ENCODE data around the gene TNNT2. TPM values are rescaled to one million over a fixed set of nuclear protein-coding genes. Genes with fewer than 3 reads are reported as not detected.

Gene TNNT2
- total RNA-seq, 1 donor: not detected

- no peaks in the 10 kb centered on the region for H3K79me2 ChIP-seq (ENCODE audit: insufficient read depth, low read length)
- peaks cover 13% of the 10 kb centered on the region for H3K27me3 ChIP-seq (ENCODE audit: insufficient read depth, low read length)
- no peak overlapping the region for H3K4me2 ChIP-seq (ENCODE audit: insufficient read depth, low read length)
- DNase-seq (ENCODE audit: insufficient read length, low spot score, missing footprints): no peak
- no peaks in the 10 kb centered on the region for H3K4me1 ChIP-seq (ENCODE audit: insufficient read depth, low read length)
- H2AFZ ChIP-seq (ENCODE audit: low read length): no peak overlapping the region
- no peak for TF ChIP-seq CTCF (IDR thresholded peaks at IDR 0.05; ENCODE audit: extremely low read depth, low read depth, low read length)
- H3K4me3 ChIP-seq (ENCODE audit: insufficient read depth, low read length): no peak overlapping the region
- no peaks in the 10 kb centered on the region for H4K20me1 ChIP-seq (ENCODE audit: insufficient read depth, low read length)
- no peaks in the 10 kb centered on the region for H3K9me3 ChIP-seq (ENCODE audit: low read depth, low read length)
- no peak overlapping the region for H3K27ac ChIP-seq (ENCODE audit: low read depth, low read length)
- no peaks in the 10 kb centered on the region for H3K36me3 ChIP-seq (ENCODE audit: insufficient read depth, low read length)
Measured at GRCh38 chr1:201422436-201423030, 45.1 kb upstream of the TNNT2 start.

DNA sequence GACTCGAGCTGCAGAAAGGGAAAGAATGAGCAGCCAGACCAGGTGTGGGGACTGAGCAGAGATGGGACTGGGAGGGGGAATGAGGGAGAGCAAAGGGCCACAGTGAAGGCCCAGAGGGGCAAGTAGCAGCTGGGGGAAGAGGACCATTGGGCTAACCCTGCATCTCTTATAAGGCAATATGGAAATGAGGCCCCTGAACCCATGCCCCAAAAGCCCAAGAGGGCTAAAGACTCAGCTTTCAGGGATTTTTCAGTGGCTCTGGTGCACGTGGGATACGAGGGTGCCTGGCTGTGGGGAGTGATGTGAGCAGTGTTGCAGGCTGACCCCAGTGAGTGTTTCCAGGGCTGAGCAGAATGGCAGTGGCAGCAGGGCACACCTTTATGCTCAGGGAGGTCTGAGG is 44.5 kb upstream of the TNNT2 start:
- no peaks in the 10 kb centered on the region for H3K4me1 ChIP-seq (ENCODE audit: insufficient read depth, low read length)
- no peak overlapping the region for H3K4me2 ChIP-seq (ENCODE audit: insufficient read depth, low read length)

GRCh38 chr1:201421041-201421440 is 43.6 kb upstream of the TNNT2 start:
- H3K36me3 ChIP-seq (ENCODE audit: insufficient read depth, low read length): no peaks in the 10 kb centered on the region
- no peaks in the 10 kb centered on the region for H4K20me1 ChIP-seq (ENCODE audit: insufficient read depth, low read length)
- DNase-seq (ENCODE audit: insufficient read length, low spot score, missing footprints): no peak
- H3K27me3 ChIP-seq (ENCODE audit: insufficient read depth, low read length): peaks cover 22% of the 10 kb centered on the region
- H3K27ac ChIP-seq (ENCODE audit: low read depth, low read length): no peak overlapping the region
- TF ChIP-seq CTCF (IDR thresholded peaks at IDR 0.05; ENCODE audit: extremely low read depth, low read depth, low read length): no peak
- no peak overlapping the region for H3K4me2 ChIP-seq (ENCODE audit: insufficient read depth, low read length)
- H3K79me2 ChIP-seq (ENCODE audit: insufficient read depth, low read length): no peaks in the 10 kb centered on the region
- H3K9me3 ChIP-seq (ENCODE audit: low read depth, low read length): no peaks in the 10 kb centered on the region
- H2AFZ ChIP-seq (ENCODE audit: low read length): no peak overlapping the region
- no peaks in the 10 kb centered on the region for H3K4me1 ChIP-seq (ENCODE audit: insufficient read depth, low read length)
- H3K4me3 ChIP-seq (ENCODE audit: insufficient read depth, low read length): no peak overlapping the region

More for the DNA sequence above, 44.5 kb upstream of the TNNT2 start:
- H4K20me1 ChIP-seq (ENCODE audit: insufficient read depth, low read length): no peaks in the 10 kb centered on the region
- TF ChIP-seq CTCF (IDR thresholded peaks at IDR 0.05; ENCODE audit: extremely low read depth, low read depth, low read length): no peak
- no peak overlapping the region for H3K27ac ChIP-seq (ENCODE audit: low read depth, low read length)
- H3K4me3 ChIP-seq (ENCODE audit: insufficient read depth, low read length): no peak overlapping the region
- no peak overlapping the region for H2AFZ ChIP-seq (ENCODE audit: low read length)
- H3K9me3 ChIP-seq (ENCODE audit: low read depth, low read length): no peaks in the 10 kb centered on the region
- no peaks in the 10 kb centered on the region for H3K79me2 ChIP-seq (ENCODE audit: insufficient read depth, low read length)
- H3K27me3 ChIP-seq (ENCODE audit: insufficient read depth, low read length): peaks cover 15% of the 10 kb centered on the region
- H3K36me3 ChIP-seq (ENCODE audit: insufficient read depth, low read length): no peaks in the 10 kb centered on the region
- peak; percentile 59 for DNase-seq (ENCODE audit: insufficient read length, low spot score, missing footprints)

DNA sequence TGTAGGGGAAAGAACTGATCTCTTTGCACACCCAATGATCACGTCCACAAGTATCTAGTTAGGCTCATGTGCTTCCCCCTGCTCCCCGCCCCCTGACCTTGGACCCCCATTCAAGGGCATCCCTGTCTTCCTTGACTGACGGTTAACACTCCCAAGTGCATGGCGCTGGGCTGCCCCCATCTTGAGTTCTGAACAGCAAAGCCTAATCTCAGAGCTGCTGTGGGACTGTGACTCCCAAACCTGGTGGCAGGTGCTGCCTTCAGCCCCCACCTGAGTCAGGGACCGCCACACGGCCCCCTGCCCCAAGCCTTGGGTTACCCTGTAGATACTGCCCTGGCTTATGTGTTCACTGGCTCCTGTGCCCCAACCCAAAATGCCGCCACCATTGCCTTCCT is 43.1 kb upstream of the TNNT2 start:
- H3K4me2 ChIP-seq (ENCODE audit: insufficient read depth, low read length): no peak overlapping the region
- no peak for TF ChIP-seq CTCF (IDR thresholded peaks at IDR 0.05; ENCODE audit: extremely low read depth, low read depth, low read length)
- H2AFZ ChIP-seq (ENCODE audit: low read length): no peak overlapping the region
- H3K9me3 ChIP-seq (ENCODE audit: low read depth, low read length): peaks cover 3% of the 10 kb centered on the region
- H3K79me2 ChIP-seq (ENCODE audit: insufficient read depth, low read length): no peaks in the 10 kb centered on the region
- peaks cover 27% of the 10 kb centered on the region for H3K27me3 ChIP-seq (ENCODE audit: insufficient read depth, low read length)
- H3K4me1 ChIP-seq (ENCODE audit: insufficient read depth, low read length): no peaks in the 10 kb centered on the region
- H4K20me1 ChIP-seq (ENCODE audit: insufficient read depth, low read length): no peaks in the 10 kb centered on the region
- no peak for DNase-seq (ENCODE audit: insufficient read length, low spot score, missing footprints)
- no peaks in the 10 kb centered on the region for H3K36me3 ChIP-seq (ENCODE audit: insufficient read depth, low read length)
- no peak overlapping the region for H3K27ac ChIP-seq (ENCODE audit: low read depth, low read length)
- H3K4me3 ChIP-seq (ENCODE audit: insufficient read depth, low read length): no peak overlapping the region
